Measurements from ENCODE around the gene SCRN1.

Gene SCRN1

DNA sequence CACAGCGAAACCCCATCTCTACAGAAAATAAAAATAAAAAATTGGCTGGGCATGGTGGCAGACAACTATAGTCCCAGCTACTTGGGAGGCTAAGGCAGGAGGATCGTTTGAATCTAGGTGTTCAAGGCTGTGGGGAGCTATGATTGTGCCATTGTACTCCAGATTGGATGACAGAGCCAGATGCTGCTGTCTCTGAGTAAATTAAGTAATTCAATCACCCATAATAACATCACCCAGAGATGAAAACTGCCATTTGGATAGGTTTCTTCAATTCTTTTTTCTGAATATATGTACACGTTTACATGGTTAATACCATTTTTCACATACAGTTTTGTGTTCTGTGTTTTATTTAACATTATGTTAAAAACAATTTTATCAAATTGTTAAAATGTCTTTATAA lies 104.0 kb downstream of the SCRN1 start:
- DNase-seq = no peak

DNA sequence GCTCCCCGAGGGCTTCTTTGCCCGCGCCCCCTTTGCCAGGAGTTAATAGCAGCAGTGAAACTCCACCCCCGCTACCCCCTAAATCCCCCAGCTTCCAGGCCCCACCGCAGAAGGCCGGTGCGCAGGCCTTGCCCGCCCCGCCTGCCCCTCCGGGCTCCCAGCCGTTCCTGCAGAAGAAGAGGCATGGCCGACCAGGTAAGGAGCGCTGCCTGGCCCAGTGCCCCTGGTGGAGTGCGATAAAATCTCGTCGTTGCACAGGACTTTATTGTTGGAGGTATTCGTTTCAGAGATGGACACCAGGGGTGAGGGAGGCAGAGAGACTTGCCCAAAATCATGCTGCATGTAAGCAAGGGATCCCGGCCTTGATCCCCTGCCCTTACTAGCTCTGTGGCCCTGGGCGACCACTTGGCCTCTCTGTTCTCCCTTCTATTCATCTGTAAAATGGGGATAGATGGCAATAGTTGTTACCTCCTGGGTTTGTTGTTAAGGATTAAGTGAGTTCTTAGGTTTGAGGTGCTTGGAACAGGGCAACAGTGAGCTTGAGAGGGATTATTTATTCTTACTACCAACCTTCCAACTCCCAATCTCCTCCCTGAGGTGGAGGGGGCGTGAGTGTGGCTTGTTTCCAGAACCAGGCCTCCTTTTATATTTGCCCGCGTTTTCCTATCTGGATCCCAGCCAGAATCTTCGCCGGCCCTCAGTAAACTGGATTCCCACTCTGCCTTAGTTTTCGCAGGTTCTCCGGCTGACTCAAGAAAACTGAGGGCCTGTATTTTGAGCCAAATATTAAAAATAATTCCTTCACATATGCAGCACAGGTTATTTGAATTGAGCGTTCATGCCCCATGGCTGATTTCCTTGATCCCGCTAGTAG lies 105.0 kb downstream of the SCRN1 start:
- DNase-seq = no peak

DNA sequence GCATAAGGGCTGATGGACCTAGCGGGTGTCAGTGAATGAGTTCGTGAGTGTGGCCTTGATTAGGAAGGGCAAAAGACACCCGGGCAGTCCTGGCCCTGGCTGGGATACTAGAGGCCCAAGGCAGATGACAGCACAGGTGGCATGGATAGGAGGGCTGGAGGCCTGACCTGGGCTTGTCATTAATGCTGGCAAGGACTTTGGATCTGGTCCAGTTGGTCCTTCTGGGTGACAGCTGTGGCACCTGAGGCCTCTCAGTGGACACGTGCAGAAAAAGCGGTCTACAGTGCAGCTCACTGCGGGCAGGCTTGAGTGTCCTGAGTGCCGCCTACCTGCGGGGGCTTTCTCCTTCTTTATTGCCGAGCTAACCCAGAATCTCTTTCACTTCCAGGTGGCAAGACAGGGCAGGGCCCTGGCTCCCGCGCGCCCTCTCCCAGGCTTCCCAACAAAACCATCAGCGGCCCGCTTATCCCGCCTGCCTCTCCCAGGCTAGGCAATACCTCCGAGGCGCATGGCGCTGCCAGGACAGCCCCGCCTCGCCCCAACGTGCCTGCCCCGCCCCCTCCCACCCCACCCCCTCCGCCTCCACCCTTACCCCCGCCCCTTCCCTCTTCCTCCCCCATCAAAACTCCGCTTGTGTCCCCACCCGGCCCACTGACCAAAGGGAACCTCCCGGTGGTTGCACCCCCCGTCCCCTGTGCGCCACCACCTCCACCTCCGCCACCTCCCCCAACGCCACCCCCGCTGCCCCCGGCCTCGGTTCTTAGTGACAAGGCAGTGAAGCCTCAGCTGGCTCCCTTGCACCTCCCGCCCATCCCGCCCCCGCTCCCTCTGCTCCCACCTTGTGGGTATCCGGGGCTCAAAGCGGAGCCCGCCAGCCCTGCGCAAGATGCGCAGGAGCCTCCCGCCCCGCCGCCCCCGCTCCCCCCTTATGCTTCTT lies 105.9 kb downstream of the SCRN1 start:
- no peak for DNase-seq

DNA sequence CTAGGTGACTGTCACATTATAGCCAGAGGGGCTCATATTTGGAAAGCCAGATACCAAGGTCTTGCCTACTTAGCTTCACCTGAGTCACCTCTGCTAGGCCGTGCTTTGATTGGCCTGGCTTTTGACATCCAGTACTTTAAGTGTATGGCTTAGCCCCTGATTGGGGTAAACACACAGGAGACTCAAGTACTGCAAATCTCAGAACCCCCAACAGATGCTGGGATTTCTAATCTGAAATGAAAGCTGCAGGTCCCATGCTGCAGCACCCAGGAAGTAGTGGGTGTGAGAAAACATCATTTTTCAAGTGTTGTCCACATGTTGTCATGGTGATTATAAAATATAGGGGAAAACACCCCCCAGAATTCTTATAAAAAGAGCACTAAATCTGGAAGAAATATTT lies 107.1 kb downstream of the SCRN1 start:
- no peak for DNase-seq

DNA sequence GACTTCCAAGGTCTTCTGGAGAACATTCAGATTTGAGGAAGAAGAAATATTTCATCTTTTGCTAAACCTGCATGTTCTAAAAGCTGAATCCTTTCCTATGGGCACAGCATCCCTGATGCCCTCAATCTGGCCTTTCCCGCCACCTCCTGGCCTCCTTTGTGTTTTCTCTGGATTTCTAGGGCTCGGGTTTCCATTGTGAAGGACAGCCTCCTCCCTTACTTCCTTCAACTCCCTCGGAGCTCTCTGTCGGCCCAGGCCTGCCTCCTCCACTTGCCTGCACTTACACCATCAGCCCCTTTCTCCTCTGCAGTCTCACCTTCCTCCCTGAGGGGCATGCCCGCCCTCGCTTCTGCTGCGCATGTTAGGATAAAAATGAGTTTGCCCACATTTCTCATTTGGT lies 107.9 kb downstream of the SCRN1 start:
- no peak for DNase-seq

DNA sequence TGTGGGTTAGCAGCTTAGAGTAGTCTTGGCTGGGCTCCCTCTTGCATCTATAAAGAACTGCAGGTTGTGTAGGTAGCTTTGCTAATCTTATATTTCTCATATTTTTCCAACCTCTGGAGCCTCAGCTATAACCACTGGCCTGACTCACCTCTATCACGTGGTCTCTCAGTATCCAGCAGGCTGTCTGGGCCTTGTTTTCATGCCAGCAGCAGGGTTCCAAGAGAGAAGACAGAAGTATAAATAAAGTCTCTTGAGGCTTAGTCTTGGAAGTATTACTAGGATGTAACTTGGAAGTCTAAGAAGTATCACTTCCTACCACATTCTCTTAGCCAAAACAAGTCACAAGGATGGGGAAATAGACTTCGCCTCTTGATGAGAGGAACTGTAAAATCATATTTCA lies 110.0 kb downstream of the SCRN1 start:
- DNase-seq = no peak

DNA sequence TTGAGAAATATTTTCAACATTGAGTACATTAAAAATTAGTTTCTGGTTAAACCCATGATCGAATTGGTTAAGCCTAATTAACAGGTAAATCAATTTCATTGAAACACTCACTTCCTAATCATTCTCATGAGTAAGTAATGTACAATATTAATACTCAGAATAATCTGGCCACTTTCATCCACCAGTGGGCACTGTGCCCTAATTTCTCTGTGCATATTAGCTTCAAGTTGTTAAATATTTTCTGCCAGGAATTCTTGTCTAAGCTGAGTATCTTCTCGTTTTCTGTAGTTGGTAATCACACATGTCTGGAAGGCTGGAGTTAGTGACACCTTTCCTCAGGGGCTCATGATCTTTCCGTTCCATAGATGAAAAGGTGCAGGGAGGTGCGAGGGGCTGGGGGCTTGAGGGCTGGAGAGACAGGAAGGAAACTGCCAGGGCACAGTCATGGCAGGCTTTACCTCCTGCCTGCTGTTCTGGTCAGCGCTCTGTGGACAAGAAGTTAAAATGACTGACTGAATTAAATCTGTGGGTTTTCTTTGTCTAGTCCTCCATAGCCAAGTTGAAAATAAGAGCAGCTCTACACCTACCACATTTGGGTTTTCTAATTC lies 111.4 kb downstream of the SCRN1 start:
- no peak for DNase-seq

DNA sequence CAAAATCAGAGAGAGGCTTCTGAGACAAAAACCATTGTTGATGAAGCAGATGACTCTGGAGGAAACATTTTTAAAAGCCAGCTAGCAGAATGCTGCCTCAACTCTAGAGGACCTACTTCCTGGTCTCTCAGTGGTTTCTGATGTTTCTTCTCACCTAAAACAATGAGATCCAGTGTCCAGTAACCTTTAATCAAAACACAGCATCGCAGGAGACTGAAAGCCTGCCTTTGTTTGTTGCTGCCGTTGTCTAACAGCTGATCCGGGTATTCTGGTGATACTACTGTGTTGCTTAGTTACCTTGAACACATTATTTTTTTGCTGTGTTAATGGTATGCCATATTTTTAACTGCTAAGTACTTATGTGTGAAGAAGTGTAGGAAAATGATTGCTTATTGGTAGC lies 112.4 kb downstream of the SCRN1 start:
- DNase-seq = no peak

DNA sequence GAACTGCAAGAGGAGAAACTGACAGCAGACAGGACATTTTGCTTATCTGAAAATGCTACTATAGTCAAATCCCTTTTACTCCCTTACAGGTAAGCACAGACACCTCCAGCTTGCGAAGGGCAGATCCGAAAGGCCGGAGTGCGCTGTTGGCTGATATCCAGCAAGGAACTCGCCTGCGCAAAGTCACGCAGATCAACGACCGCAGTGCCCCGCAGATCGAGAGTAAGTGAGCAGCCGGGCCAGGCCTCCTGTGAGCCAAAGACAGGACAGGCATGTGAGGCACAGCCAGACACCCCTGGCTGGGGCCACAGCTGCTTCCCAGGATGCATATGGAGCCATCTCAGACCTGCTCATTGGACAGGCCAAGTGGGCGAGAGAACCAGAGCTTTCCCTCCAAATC lies 113.9 kb downstream of the SCRN1 start:
- no peak for DNase-seq

DNA sequence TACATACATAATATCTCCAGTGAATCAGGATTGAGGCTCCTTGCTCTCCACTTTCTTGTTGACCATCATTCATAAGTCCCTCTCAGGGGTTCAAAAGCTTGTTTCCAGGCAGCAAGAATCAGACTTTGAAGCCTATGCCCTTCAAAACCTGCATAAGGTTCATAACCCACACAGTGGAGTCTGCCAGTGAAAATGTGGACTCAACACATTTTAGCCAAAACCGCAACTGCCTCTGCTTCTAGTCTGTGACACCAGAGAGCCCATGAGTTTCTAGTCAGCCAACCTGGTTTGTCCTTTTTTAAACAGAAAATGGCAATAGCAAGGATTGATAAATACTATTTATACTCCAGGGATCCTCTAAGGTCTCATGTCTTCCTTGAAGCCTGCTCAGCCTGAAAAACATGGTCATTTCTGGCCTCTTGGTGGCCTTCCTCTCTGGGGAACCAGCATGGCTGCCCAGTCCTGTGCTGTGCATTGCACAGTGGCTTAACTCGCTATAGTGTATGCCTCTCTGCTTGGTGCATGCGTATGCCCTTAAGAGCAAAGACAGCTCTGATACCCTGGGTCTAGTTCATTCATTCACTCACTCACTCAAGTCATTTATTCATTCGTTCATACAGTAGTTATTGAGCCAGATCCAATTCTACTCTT lies 115.8 kb downstream of the SCRN1 start:
- no peak for DNase-seq

DNA sequence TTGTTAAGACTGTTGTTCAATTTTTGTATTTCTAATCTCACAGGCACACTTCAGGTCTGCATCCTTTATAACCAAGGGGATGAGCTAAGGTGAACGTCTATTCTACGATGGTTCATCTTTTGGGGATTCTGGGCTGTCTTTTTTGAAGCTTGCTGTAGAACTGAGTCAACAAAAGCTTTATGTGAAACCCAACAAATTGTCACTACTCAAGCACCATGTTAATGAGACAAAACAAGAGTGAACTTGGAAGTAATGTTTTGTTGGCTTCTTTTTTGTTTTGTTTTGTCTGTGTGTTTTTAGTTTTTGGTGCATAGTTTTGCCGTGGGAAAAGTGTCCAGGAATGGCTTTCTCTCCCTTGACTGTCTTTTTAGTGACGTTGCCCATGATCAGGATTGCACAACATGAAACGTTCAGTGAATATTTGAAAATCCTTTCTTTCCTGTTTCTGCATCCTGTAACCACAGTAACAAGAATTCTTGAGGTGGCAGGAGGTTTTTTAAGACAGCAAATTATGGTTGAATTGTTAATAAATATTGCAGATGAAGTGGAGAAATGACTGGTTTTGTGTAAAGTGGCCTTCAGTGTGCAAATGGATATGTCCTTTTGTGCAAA lies 117.7 kb downstream of the SCRN1 start:
- DNase-seq = no peak

Data from stimulated activated CD4-positive, alpha-beta T cell treated with anti-CD3 and anti-CD28 coated beads, Interleukin-1b, Interleukin-23, amount 100 ng/mL, for 48 hours (primary cell).